HG03066 (cell line): ENCODE data around the gene DLG3.

ENCODE experiments used
- ATAC-seq: cut with Tn5 transposase; IDR thresholded peaks from one replicate; pipeline ENCODE4 v1.9.1; 2021; ENCODE audit warnings: low read depth; ENCODE audit not compliant: unreplicated experiment

DLG3 gene

DNA sequence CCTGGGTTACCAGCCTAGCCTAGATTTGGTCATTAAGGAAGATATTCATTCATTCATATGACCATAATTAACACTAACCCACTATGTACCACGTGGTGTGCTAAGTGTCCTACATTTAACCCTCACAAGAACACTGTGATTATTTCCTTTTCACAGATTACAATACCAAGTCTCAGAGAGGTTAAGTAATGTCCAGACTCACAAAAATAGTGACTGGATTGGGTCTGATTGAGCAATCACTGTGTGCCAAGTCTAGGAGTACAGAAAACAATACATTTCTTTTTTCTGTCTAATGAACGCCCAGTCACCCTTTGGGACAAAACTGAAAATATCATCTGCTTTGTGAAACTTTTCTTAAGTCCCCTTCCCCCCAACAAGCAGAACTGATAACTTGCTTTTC is 7.6 kb upstream of the DLG3 start:
- ATAC-seq, result no peak

DNA sequence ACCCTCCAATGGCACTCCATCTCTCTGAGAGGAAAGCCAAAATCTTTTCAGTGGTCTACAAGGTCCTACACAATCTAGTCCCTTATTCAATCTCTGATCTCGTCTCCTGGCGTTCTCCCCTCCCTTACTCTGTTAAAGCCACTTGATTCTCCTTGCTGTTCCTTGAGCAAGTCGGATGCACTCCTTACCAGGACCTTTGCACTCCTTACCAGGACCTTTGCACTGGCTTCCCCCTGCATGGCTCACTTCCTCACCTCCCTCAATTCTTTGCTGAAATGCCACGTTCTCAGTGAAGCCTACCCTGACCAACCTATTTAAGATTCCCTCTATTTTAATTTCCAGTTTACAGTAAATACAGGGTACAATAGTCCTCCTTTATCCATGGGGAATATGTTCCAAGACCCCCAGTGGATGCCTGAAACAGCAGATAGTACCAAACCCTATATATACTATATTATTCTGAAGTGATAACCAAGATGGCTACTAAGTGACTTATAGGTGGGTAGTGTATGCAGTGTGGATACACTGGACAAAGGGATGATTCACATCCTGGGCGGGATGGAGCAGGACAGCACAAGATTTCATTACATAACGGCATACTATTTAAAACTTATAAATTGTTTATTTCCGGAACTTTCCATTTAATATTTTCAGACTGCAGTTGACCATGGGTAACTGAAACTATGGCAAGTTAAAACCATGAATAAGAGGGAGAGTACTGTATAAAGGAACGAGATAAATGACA is 6.5 kb upstream of the DLG3 start:
- ATAC-seq, result no peak

DNA sequence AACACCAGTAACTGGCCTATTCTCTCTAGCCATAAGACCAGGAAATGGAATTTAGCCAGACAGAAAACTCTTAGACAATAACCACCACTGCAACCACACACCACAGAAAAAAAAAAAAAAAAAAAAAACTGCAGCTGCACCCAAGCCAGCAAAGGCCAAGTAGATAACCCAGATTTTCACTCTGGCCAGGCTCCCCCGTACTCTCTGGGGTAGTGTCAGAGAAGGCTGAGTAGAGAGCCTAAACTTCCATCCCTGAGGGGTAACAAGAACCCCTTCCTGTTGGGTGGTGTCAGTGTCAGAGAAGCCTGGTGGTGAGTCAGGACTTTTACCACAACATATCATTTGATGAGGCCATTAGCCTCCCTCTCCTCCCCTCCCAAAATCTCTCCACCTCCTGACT is 5.6 kb upstream of the DLG3 start:
- no peak for ATAC-seq

DNA sequence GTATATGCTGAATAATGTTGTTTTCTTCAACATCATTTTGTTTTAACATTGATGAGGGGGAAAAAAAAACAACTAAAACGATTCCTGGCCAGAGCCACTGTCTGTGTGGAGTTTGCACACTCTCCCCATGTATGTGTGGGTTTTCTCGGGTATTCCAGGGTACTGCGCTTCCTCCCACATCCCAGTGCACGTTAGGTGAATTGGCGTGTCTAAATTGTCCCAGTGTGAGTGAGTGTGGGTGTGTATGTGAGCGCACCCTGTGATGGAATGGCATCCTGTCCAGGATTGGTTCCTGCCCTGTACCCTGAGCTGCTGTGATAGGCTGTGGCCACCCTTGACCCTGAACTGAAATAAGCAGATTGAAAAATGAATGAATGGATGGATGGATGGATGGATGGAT is 2.4 kb upstream of the DLG3 start:
- ATAC-seq, result no peak

DNA sequence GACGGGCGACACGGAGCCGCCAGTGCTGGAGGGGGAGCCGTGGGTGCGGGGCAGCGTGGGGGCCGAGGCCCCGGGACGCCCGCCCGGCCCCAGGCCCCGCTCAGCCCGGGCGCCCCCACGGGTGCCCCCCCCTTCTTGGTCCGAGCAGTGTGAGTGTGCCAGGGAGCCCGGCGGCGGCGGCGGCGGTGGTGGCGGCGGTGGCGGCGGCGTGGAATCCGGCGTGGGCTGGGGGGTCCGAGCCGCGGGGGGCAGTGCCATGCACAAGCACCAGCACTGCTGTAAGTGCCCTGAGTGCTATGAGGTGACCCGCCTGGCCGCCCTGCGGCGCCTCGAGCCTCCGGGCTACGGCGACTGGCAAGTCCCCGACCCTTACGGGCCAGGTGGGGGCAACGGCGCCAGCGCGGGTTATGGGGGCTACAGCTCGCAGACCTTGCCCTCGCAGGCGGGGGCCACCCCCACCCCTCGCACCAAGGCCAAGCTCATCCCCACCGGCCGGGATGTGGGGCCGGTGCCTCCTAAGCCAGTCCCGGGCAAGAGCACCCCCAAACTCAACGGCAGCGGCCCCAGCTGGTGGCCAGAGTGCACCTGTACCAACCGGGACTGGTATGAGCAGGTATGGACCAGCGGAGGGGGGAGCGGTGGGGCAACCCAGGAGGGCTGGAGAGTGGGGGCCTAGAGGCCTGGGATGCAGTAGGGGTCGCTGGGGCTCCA is 466 bp downstream of the DLG3 start:
- ATAC-seq, result no peak

DNA sequence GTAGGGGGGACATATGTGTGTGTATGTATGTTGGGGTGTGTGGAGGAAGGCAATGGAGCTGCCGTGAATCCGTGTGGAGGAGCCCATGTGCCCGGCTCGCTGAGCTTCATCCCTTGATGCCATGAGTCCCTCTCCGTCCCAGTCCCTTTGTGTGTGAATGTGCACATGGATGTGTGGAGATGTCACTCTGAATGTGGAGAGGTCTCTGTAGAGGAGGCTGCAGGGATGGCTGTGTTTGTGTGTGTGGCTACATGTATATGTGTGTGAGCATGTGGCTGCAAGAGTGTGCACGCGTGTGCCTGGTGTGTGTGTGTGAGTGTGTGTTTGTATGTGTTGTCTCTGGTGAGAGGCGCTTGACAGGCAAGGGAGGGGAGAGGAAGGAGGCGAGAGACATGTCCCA is 1.3 kb downstream of the DLG3 start:
- ATAC-seq, result no peak

DNA sequence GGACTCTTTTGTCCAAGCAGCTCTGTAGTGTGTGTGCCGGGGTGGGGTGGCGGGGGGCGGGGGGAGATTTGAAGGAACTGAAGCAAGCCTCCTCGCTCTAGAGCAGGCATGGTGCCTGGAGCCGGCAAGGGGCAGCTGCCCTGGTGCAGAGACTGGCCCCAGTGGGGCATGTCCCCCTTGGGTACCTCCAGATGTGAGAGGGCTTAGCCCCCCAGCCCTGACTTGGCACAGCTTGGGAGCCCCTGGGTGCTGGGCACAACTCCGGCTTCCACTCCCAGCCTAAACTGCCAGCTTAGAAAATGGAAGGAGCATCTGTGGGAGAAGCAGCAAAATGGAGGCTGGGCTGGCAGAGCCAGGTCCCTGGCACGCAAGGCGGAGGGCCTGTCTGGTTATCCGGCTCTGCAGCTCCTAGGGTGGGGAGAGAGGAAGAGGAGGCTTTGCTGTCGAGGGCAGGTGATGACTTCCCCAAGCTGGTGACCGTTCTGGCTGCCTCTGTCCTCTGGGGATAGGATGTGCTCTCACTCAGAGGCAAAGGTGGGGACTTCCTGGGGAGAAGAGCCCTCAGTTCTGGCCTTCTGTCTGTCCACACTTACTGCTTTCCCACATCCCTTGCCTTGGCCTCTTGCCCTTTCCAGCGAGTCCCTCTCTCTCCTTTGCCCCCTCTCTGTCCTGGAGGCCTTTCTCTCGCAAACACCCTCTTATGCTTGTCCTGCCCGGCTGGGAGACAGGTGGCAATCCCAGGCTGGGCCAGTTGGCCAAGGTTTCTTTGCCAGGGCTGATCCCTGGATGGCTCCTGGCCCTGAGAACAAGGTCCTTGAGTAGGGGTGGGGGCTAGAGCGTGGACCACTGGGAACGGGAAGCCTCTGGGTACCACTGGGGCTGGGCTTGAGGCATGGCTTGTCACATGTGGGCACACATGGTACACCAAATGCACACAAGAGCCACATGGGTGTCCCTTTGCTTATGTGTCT is 2.0 kb downstream of the DLG3 start:
- ATAC-seq, result no peak

DNA sequence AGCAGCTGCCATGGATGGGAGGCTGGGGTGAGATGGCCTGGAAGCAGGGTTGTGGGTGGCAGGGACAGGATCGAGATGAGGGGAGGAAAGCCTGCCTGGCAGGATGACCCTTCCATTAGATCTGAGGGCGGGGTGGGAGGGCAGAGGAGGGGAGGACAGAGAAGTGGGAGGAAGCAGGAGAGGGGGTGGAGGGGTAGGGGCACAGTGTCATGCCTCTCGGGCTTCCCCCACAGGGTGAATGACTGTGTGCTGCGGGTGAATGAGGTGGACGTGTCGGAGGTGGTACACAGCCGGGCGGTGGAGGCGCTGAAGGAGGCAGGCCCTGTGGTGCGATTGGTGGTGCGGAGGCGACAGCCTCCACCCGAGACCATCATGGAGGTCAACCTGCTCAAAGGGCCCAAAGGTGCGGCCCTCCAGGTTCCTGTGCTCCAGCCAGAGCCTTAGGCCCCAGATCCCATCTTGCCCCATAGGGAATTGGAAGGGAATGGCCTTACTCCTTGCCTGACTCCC is 4.9 kb downstream of the DLG3 start:
- ATAC-seq, result no peak

DNA sequence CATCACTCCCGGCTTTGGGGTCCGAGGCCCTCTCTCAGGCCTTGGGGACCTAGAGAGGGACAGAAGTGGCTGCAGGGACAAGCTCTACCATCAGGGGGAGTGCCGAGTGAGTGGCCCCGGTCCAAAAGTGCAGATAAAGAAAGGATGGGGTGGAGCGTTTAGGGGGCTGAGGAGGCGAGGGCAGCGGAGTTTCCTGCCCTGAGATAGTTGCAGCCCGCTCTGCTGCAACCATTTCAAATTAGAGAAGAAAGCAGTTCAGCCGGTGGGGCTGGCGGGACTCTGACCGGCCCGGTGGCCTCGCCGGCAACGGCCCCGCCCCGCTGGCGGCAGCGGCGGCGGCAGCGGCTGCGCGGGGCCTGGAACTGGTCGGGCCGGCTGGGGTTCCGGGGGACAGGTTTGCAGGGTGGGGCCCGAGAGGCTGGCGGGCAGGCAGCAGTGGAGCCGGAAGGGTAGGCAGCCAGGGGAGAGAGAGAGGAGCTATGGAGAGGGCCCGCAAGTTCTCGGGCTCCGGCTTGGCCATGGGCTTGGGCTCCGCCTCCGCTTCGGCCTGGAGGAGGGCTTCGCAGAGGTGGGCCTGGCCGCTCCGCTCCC is 7.6 kb downstream of the DLG3 start:
- no peak for ATAC-seq

DNA sequence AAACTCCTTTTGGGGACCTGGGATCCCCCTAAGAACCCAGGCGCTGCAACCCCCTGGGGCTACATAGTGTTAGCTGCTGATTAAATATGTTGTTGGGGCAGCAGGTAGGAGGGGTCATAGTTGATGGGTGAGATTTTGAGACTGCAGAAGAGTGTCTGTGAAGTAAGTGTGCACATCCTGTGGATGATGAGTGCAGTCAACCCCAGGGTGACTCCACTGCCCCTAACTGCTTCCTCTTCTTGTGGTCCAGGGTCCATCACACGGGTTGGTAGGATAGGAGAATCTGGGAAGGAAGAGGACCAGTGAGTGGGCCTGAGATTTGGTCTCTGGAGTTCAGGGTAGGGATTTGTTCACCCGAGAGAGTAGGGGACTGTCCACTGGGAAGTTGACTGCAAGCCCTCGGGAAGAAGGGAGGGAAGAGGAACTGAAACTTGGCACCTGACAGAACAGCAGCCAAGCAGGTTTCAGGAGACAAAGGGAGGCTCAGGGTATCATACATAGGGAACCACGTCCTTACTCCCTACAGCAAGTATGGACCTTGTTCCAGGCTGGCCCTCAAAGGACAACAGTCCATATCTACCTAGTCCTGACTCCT is 8.5 kb downstream of the DLG3 start:
- ATAC-seq, result no peak

DNA sequence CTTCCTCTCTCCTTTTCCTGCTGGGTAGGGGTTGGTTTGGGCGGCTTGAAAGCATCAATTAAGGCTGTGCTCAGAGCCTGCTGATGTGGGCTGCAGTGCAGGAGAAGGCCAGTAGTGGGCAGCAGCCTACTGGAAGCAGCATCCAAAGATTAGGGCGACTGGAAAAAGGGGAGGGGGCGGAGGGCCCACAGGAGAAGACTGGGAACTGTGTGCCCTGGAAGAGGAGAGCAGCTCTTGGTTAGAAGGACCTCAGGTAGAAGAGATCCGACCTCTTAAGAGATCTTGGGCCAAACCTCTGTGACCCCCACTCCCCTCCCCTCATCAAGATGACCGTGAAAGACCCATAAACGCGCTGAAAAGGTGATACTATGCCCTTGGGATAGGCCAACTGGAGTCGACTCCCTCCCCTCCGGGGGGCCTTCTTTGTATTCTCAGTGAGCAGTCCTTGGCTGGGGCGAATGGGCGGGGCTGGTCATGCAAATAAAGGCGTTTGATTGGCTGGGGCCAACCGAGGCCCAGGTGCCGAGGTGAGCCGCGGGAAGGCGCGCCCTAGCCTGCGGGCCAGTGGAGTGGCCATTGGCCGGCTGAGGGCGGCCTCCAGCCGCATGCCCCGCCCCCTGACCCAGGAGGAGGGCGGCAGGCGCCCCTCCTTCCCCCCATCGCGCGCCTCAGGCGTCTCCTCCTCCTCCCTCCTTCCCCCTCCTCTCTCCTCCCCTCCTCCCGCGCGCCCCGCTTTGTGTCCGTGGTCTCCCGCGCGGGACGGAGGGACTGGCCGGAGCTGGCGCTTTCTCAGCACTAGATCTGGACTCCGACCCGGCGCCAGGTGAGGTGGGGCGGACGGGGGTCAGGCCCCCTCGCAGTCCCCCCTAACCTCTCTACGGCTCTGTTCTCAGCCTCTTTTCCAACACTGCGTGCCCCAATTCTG is 10.1 kb downstream of the DLG3 start:
- ATAC-seq, result peak; percentile 59

DNA sequence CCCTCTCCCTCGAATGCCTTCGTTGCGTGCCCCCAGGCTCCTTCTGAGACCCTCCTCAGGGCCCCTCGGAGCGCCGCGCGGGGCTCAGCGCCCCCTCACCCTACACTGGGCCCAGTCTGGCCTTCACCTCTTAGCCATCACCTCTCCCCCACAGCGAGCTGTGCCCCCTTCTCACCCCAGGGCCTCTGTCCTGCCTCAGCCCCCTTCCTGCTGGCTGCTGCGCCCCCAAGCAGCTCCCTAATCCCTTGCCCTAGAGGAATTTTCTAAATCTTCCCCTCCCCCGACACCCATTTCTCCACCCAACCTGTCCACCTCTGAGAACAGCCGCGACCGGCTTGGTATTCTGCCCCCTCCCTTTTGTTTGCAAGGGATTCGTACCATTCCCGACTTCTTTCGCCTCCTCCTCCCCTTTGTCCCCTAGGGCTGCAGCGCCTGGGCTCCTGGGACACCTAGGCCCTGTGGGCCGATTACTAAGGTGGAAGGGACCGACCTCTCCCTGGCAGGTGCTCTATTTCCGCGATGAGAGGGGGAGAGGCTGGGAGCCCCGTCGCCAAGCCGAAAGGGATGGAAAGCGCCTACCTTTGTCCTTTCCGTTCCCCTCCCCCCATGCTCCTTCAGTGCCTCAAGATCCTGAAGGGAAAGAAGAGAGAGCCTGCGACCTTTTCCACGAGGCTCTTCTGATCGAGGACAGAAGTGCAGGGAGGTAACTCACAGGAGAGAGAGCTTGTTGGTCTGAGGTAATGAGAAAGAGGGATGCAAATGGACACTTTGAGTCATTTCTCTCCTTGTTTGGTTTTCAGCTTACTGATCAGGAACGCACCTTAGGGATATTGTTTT is 10.9 kb downstream of the DLG3 start:
- no peak for ATAC-seq

DNA sequence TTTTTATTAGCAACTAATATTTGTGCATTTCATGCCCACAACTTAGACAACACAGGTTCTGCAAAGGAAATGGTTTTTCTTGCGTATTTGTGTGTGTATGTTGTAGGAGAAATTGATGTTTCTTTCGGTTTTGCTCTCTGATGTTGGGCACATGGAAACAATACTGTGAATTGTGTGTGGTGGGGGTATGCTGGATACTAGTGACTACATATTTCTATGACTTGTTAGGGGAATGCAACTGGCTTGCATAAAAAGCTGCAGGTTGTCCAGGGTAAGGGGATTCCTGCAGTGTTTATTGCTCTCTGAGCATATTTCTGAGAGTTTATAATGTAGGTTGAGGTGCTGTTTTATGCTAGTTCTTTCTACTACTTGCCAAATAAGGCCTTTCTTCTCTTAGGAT is 11.6 kb downstream of the DLG3 start:
- ATAC-seq, result no peak

DNA sequence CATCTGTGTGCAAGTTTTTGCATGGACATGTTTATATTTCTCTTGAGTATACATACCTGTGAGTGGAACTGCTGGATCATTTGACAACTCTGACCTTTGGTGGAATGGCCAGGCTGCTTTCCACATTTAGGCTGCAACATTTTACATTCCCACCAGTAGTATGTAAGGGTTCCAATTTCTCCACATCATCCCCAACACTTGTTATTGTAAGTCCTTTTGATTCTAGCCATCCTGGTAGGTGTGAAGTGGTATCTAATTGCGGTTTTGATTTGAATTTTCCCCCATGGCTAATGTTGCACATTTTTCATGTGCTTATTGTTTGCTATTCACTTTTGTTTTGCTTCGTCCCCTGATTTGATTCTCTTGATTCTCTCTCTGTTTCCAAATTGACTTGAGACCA is 16.4 kb downstream of the DLG3 start:
- ATAC-seq, result no peak

DNA sequence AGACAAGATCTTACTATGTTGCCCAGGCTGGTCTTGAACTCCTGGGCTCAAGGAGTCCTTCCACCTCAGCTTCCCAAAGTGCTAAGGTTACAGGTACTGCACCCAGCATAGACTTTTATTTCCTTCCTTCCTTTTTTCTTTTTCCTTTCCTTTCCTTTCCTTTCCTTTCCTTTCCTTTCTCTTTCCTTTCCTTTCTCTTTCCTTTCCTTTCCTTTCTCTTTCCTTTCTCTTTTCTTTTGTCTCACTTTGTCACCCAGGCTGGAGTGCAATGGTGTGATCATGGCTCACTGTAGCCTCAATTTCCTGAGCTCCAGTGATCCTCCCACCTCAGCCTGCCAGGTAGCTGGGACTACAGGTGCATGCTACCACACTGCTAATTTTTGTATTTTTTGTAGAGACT is 19.4 kb downstream of the DLG3 start:
- no peak for ATAC-seq

DNA sequence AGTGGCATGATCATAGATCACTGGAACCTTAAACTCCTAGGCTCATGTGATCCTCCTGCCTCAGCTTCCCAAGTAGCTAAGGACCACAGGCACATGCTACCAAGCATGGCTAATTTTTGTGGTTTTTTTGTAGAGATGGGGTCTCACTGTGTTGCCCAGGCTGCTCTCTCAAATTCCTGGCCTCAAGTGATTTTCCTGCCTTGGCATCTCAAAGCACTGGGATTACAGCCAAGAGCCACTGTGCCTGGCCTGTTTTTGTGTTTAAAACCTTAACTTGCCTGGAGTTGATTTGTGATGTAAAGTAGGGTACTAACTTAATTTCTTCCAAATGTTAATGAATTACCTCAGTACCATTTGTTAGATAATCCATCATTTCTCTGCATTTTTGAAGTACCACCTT is 22.3 kb downstream of the DLG3 start:
- no peak for ATAC-seq

DNA sequence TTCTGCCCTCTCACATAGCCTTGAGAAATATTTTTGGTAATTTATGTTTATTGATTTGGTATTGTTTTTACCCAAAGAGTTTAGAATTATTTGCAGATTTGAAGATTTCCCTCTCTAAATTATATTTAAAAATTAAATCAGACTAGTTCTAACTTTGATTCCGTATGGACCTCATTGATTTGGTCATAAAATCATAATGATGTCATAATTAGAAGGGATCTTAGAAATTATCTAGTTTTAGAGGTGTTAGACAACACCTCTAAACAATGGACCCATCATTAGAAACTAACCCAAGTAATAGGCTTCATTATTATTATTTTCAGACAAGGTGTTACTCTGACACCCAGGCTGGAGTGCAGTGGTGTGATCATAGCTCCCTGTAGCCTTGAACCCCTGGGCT is 24.1 kb downstream of the DLG3 start:
- ATAC-seq, result no peak

DNA sequence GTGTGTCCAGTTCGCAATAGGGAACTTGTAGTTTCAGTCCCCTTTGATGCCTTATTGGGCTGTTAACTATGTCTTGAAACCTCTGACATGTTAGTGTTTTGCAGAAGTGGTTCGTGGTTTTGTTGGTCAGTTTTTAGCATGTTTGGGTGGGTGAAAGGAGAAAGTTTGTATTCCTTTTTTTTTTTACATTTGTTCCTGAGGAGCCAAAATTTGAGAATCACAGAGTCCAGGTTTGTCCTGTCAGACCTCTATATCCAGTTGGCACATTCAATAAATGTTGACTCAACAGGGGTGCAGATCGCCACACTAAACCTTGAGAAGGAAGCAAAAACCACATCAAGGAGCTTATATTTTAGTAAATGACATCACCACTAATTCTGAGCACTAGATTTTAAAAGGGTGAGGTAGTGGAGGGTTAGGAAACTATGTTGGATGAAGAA is 26.2 kb downstream of the DLG3 start:
- peak; percentile 73 for ATAC-seq
